Heart right ventricle (tissue), 16 donors: ENCODE measurements around the gene CCDC7. TPM values are rescaled to one million over a fixed set of nuclear protein-coding genes. Genes with fewer than 3 reads are reported as not detected.

Experiments used
- ATAC-seq, 8 donors: fragments of 200-7000 bp; cut with Tn5 transposase; one replicate each; pipeline ENCODE4 v1.9.1; 2020; ENCODE audit warnings: mild to moderate bottlenecking in 8 of 8, moderate library complexity in 8 of 8, moderate number of reproducible peaks in 1 of 8
- DNase-seq, 2 donors: peaks; one replicate each; pipeline ENCODE4 v3.0.0-alpha.2; 2020
- H3K27ac ChIP-seq, 10 donors: fragments of 200-600 bp; sonication (generic) in 2 of 10; one replicate each; pipeline versions ENCODE4 v1.5.0 to v1.8.0; 2020 to 2022; ENCODE audit warnings: mild to moderate bottlenecking in 3 of 10
- H3K27me3 ChIP-seq, 7 donors: fragments of 200-600 bp; one replicate each; pipeline ENCODE4 v1.8.0; 2021 to 2022; ENCODE audit warnings: mild to moderate bottlenecking in 2 of 7
- H3K36me3 ChIP-seq, 9 donors: fragments of 200-600 bp; sonication (generic) in 1 of 9; one replicate each; pipeline versions ENCODE4 v1.5.0 to v1.8.0; 2020 to 2022; ENCODE audit warnings: mild to moderate bottlenecking in 2 of 9
- H3K4me1 ChIP-seq, 9 donors: fragments of 200-600 bp; sonication (generic) in 1 of 9; one replicate each; pipeline versions ENCODE4 v1.5.0 to v1.8.0; 2020 to 2022; ENCODE audit warnings: mild to moderate bottlenecking in 4 of 9
- H3K4me3 ChIP-seq, 10 donors: fragments of 200-600 bp; sonication (generic) in 2 of 10; one replicate each; pipeline versions ENCODE4 v1.5.0 to v1.8.0; 2020 to 2022; ENCODE audit warnings: mild to moderate bottlenecking in 7 of 10, moderate library complexity in 2 of 10
- H3K9me3 ChIP-seq, 11 donors: fragments of 200-600 bp in 10 of 11; sonication (generic) in 2 of 11; one replicate each; pipeline versions ENCODE4 v1.5.0 to v1.8.0; 2013 to 2022; ENCODE audit warnings: mild to moderate bottlenecking in 2 of 11, control low read depth in 1 of 11, moderate library complexity in 1 of 11
- WGBS, 2 donors: extraction: QIAGEN DNeasy Blood & Tissue Kit; methylation state at CpG; one replicate each; pipeline ENCODE4 v1.1.7; 2013; ENCODE audit warnings: inconsistent platforms in 1 of 2; 5-methylcytosine and 5-hydroxymethylcytosine counted together
- intact Hi-C, 10 donors: fragments of 100-400 bp; cut with DNase I; formaldehyde crosslinking; loops; one replicate each; pipeline versions ENCODE4 v1.11.1 to v1.14.2; 2022
- polyA plus RNA-seq, 2 donors: library from polyadenylated mRNA; stranded (reverse); fragments of 200-250 nt; gene quantifications; one replicate each; pipeline ENCODE4 v1.2.3, GENCODE V29; 2013
- total RNA-seq, 10 donors: library from RNA; stranded (reverse); fragmentation: NEBNext Ultra II Directional in 3 of 10; extraction: Animal tissue kit (Norgen Biotek cat#: 25700) in 3 of 10; gene quantifications; one replicate each; pipeline versions ENCODE4 v1.2.1 to v1.2.4, GENCODE V29; 2021 to 2023
- TF ChIP-seq, protein P1 (sequence below), 9 donors: fragments of 200-600 bp; sonication (generic) in 2 of 9; IDR thresholded peaks; one replicate each; pipeline versions ENCODE4 v1.5.0 to v1.8.0; 2021 to 2022; ENCODE audit warnings: antibody characterized with exemption in 9 of 9, mild to moderate bottlenecking in 5 of 9, moderate library complexity in 1 of 9
- donor health status: Arrhythmogenic right ventricular cardiomyopathy.
- donor health status: ischemic (EF 13 %, LVEDD 7.1; RV severe dilation, severe dysfunction).
- donor health status: healthy with polysubstance abuse.
- donor health status: DM: no; HTN: yes; CAD: no.
- donor health status: DM: no; HTN: no; CAD: no.
- donor health status: ischemic (EF 25% LVEDD 6.9; RV normal size, moderate dysfunction).
- donor health status: ischemic (EF 25% LVEDD 5.7; RV mildly dilated, moderate dysfunction).
- donor health status: healthy.
- donor health status: DM: yes; HTN: yes; CAD: no.
- donor health status: Ischemic cardiomyopathy.
- donor health status: ischemic (EF 35%, LVEDD 5.7; RV mildly dilated, moderate dysfunction).
- donor health status: nonischemic (EF 11% LVEDD 7.7; RV severe dilation, severe dysfunction).
- donor health status: DM: yes; HTN: yes; CAD: no.
- donor health status: PGD.
- donor health status: ischemic (EF 29% LVEDD 5.4; RV normal size, mild dysfunction).
- donor health status: nonischemic (EF 23%, LVEDD 6.1; RV moderate dilation, normal function).

The CCDC7 gene
- total and polyA plus RNA-seq, 12 donors, result 0.96 to 34.1 (median 20.4) TPM

DNA sequence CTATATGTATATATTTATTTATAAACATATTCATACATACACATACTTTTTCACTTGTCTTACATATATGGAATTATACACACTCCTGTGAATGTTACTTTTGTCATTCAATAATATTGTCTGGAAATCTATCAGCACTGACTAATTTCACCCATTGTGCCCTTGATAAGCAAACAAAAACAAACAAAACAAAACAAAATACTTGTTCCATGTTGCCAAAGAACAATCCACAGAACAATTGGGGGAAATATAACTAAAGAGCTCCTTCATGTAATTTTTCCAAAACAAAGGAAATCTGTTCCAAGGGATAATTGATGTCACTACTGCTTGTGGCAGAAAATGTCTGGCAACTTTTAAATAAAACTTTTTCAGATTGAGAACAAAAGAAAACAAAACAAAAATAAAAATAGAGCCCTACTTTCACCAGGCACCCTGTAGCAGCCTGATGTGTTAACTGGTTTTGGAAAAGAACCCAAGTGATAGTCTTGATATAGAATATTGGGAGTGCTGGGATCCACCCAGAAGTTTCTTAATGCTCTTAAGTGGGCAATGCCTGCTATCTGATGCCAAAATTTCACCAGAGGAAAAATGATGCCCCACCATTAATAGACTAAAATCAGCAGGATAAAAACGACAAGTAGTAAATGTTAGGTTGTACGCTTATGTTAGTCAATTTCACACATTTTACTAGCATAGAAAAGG lies 34.0 kb upstream of the CCDC7 start:
- Histone ChIP-seq H3K4me3 (peak overlapping the region in 2 of 10 donors; percentile 5 to 18), H3K9me3 (no peaks in the 10 kb centered on the region), H3K27me3 (no peaks in the 10 kb centered on the region), H3K4me1 (peaks cover 0 to 31% (median 17%) of the 10 kb centered on the region in 9 donors), H3K27ac (peak overlapping the region in 9 of 10 donors; percentile 1 to 78 (median 54)), H3K36me3 (no peaks in the 10 kb centered on the region)
- TF ChIP-seq, protein P1, sequence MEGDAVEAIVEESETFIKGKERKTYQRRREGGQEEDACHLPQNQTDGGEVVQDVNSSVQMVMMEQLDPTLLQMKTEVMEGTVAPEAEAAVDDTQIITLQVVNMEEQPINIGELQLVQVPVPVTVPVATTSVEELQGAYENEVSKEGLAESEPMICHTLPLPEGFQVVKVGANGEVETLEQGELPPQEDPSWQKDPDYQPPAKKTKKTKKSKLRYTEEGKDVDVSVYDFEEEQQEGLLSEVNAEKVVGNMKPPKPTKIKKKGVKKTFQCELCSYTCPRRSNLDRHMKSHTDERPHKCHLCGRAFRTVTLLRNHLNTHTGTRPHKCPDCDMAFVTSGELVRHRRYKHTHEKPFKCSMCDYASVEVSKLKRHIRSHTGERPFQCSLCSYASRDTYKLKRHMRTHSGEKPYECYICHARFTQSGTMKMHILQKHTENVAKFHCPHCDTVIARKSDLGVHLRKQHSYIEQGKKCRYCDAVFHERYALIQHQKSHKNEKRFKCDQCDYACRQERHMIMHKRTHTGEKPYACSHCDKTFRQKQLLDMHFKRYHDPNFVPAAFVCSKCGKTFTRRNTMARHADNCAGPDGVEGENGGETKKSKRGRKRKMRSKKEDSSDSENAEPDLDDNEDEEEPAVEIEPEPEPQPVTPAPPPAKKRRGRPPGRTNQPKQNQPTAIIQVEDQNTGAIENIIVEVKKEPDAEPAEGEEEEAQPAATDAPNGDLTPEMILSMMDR (IDR thresholded peaks at IDR 0.05), result no peak
- DNase-seq, result no peak
- WGBS, 2 donors, result 52 to 59% methylated on average over 2 of the region's 2 CpGs
- ATAC-seq, result peak in 6 of 8 donors; percentile 9 to 36 (median 28)
- intact Hi-C loops, result no loop called here

DNA sequence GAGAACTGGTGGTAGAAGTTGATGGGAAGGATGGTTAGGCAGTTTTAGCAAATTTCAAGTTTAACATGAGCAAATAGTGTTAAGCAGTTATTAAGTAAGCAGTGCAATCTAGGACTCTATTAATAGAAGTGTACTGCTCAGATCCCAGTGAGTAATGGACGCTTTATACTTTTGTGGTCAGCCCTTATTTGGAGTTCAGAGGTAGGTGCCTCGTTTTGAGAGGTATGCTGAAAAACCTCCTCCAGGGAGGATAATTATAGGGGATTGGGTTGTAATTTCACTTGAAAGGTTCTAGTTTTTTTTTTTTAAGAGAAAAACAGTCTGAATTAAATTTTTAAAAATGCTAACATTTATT lies 33.5 kb upstream of the CCDC7 start:
- Histone ChIP-seq H3K9me3 (no peaks in the 10 kb centered on the region), H3K27me3 (no peaks in the 10 kb centered on the region), H3K36me3 (no peaks in the 10 kb centered on the region), H3K27ac (peak overlapping the region in 9 of 10 donors; percentile 1 to 78 (median 54)), H3K4me1 (peaks cover 0 to 33% (median 19%) of the 10 kb centered on the region in 9 donors), H3K4me3 (peak overlapping the region in 2 of 10 donors; percentile 5 to 18)
- ATAC-seq (peak; percentile 57 to 89 (median 78)), DNase-seq (no peak)
- intact Hi-C loops, result no loop called here
- WGBS, 2 donors, result 26 to 34% methylated on average over 2 of the region's 2 CpGs
- TF ChIP-seq, protein P1 (IDR thresholded peaks at IDR 0.05), result no peak

DNA sequence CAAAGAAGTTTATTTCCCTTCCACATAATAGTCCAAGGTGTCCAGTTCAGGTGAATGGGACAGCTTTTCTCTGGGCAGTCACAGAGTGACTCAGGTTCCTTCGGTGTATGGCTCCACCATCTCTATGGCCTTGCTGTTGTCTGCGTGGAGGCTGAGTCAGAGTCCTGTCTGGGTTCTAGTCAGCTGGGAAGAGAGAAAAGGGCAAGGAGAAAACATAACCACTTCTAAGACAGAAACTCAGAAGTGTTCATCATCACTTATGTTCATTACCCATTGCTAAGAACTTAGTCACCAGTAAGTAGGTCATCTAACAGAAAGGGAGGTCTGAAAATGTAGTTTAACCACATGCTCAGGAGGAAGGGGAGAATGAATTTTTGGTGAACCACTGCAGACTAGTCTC lies 32.4 kb upstream of the CCDC7 start:
- Histone ChIP-seq H3K9me3 (no peaks in the 10 kb centered on the region), H3K27me3 (no peaks in the 10 kb centered on the region), H3K4me1 (peaks cover 0 to 41% (median 24%) of the 10 kb centered on the region in 9 donors), H3K36me3 (no peaks in the 10 kb centered on the region), H3K4me3 (no peak overlapping the region), H3K27ac (no peak overlapping the region)
- DNase-seq (no peak), ATAC-seq (no peak)
- TF ChIP-seq, protein P1 (IDR thresholded peaks at IDR 0.05), result no peak
- intact Hi-C loops, result no loop called here
- WGBS, 2 donors, result 91 to 93% methylated on average over 2 of the region's 2 CpGs

DNA sequence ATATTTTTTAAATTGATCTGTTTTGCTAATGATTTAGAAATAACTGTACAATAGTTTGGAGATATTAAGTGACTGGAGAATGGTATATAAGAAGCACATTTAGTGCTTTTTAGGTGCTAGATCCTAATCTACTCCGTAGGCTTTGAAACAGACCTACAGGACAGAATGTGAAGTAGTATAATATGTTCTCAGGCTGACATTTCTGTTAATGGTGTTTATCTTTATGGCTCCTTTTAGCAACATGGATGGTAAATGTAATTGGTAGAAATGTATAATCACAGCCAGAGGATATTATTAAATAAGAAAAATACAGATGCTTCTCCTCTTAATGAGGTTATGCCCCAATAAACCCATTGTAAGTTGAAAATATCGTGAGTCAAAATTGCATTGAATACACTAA lies 30.6 kb upstream of the CCDC7 start:
- Histone ChIP-seq H3K36me3 (no peaks in the 10 kb centered on the region), H3K4me3 (no peak overlapping the region), H3K4me1 (peaks cover 0 to 35% (median 24%) of the 10 kb centered on the region in 9 donors), H3K9me3 (no peaks in the 10 kb centered on the region), H3K27ac (no peak overlapping the region), H3K27me3 (no peaks in the 10 kb centered on the region)
- ATAC-seq (no peak), DNase-seq (no peak)
- TF ChIP-seq, protein P1 (IDR thresholded peaks at IDR 0.05), result no peak
- 93 to 95% methylated on average over 2 of the region's 2 CpGs for WGBS, 2 donors
- intact Hi-C loops, result no loop called here
